ENCODE measurements around the gene HS3ST3B1. TPM values are rescaled to one million over a fixed set of nuclear protein-coding genes. Genes with fewer than 3 reads are reported as not detected.
A peak's percentile ranks its signal among the peaks of the same experiment; 100 is the strongest.

HS3ST3B1 gene
- total and polyA plus RNA-seq, 8 donors = 0.30 to 2.8 (median 1.5) TPM

GRCh38 chr17:14308965-14309879 lies 8.3 kb downstream of the HS3ST3B1 start:
- ATAC-seq (peak; percentile 99 to 100 (median 100)), FAIRE-seq (no peak), DNase-seq (peak; percentile 91 to 97 (median 93))
- Histone ChIP-seq H3K27me3 (peaks cover 0 to 13% (median 0%) of the 10 kb centered on the region in 4 donors), H3K4me1 (no peaks in the 10 kb centered on the region), H3K4me3 (peak overlapping the region; percentile 37 to 56 (median 46)), H3K27ac (peak overlapping the region in 2 of 4 donors; percentile 28 to 37), H3K36me3 (no peaks in the 10 kb centered on the region), H3K9me3 (no peaks in the 10 kb centered on the region)
- WGBS, 2 donors = 3 to 4% methylated on average over 66 to 71 of the region's 71 CpGs
- TF ChIP-seq CTCF (IDR thresholded peaks at IDR 0.05) = no peak
- intact Hi-C loops (cut with DNase I) = no loop called here

GRCh38 chr17:14310101-14310500 lies 9.2 kb downstream of the HS3ST3B1 start:
- intact Hi-C loops (cut with DNase I) = no loop called here
- DNase-seq = peak in 2 of 6 donors; percentile 17 to 53
- Histone ChIP-seq H3K4me1 (no peaks in the 10 kb centered on the region), H3K27me3 (peaks cover 0 to 13% (median 0%) of the 10 kb centered on the region in 4 donors), H3K9me3 (no peaks in the 10 kb centered on the region), H3K36me3 (no peaks in the 10 kb centered on the region), H3K27ac (no peak overlapping the region), H3K4me3 (peak overlapping the region in 1 of 4 donors; percentile 56)
- ATAC-seq = no peak
- no peak for TF ChIP-seq CTCF (IDR thresholded peaks at IDR 0.05)
- WGBS, 2 donors = 41 to 49% methylated on average over 13 of the region's 13 CpGs
- FAIRE-seq = no peak

GRCh38 chr17:14310605-14311004 lies 9.7 kb downstream of the HS3ST3B1 start:
- H3K27me3 ChIP-seq = peaks cover 0 to 13% (median 0%) of the 10 kb centered on the region in 4 donors
- H3K36me3 ChIP-seq = no peaks in the 10 kb centered on the region
- ATAC-seq = no peak
- no peaks in the 10 kb centered on the region for H3K9me3 ChIP-seq
- TF ChIP-seq CTCF (IDR thresholded peaks at IDR 0.05) = no peak
- H3K4me3 ChIP-seq = no peak overlapping the region
- no peak for DNase-seq
- 64 to 66% methylated on average over 7 of the region's 7 CpGs for WGBS, 2 donors
- H3K27ac ChIP-seq = no peak overlapping the region
- intact Hi-C loops (cut with DNase I) = no loop called here
- H3K4me1 ChIP-seq = no peaks in the 10 kb centered on the region
- no peak for FAIRE-seq

GRCh38 chr17:14311186-14311705 lies 10.4 kb downstream of the HS3ST3B1 start:
- H3K9me3 ChIP-seq = no peaks in the 10 kb centered on the region
- H3K27ac ChIP-seq = no peak overlapping the region
- no peak for DNase-seq
- H3K27me3 ChIP-seq = peaks cover 0 to 11% (median 0%) of the 10 kb centered on the region in 4 donors
- no peak for TF ChIP-seq CTCF (IDR thresholded peaks at IDR 0.05)
- intact Hi-C loops (cut with DNase I) = no loop called here
- H3K4me3 ChIP-seq = no peak overlapping the region
- no peak for ATAC-seq
- no peaks in the 10 kb centered on the region for H3K36me3 ChIP-seq
- FAIRE-seq = no peak
- WGBS, 2 donors = 78 to 84% methylated on average over 10 of the region's 10 CpGs
- H3K4me1 ChIP-seq = no peaks in the 10 kb centered on the region
